Stimulated activated CD4-positive, alpha-beta T cell treated with anti-CD3 and anti-CD28 coated beads, Interleukin-12 subunit alpha, Interleukin-12 subunit beta, amount 100 ng/mL, for 24 hours (primary cell): ENCODE measurements around the gene ADPRHL1.
"Not testable (repeated sequence)": the region's sequence is repeated elsewhere in the genome, so short reads cannot be mapped to it uniquely, and the experiment has no call there.

Source experiments
- DNase-seq, 2 experiments: peaks; one replicate each; pipeline ENCODE4 v3.0.0-alpha.2; 2020; ENCODE audit warnings: low read depth in 2 of 2

Gene ADPRHL1

GRCh38 chr13:113371061-113371460 lies 82.2 kb downstream of the ADPRHL1 start:
- no peak for DNase-seq

DNA sequence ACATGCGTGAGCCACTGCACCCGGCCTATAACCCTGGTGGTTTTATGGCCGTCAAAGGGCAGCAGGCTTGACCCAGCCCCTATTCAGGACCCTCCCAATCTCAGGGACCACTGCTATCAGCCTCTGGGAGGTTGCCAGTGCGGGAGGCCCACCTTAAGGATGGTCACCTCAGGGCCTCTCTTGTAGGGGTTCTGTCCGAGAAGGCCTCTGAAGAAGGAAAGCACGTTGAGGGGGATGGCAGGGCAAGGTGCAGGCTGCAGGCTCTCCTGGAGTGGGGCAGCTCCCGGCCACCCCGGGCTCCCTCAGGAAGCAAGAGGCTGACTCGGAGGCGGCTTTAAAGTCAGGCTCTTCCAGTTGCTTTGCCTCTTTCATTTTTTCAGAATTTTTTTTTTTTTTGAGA lies 83.4 kb downstream of the ADPRHL1 start:
- no peak for DNase-seq

DNA sequence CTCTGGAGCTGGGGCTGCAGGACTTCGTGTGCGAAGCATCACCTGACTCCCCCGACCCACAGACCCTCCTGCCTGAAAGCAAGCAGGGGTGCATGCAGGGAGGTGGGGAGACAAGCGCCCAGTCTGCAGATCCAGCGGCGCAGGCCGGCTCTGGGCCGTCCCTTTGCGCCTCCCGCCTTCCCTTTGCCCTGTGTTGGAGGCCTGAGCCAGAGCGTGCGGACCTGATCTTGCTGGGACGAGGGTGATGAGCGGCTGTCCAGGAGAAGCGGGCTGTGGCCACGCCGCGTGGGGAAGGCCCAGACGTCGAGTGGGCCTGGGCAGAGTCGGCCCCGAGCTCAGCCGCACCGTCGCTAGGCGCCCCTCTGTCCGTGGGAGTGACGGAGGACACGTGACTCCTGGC lies 84.1 kb downstream of the ADPRHL1 start:
- no peak for DNase-seq

DNA sequence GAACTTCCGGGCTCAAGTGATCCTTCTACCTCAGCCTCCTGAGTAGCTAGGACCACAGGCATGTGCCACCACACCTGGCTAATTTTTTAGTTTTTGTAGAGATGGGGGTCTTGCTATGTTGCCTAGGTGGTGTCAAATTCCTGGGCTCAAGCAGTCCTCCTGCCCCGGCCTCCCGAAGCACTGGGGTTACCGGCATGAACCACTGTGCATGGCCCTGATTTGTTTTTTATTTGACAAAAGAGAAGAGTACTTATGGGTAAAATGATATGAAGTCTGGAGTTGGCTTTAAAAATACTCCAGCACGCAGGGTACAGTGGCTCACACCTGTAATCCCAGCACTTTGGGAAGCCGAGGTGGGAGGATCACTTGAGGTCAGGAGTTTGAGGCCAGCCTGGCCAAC lies 84.9 kb downstream of the ADPRHL1 start:
- not testable (repeated sequence) for DNase-seq

DNA sequence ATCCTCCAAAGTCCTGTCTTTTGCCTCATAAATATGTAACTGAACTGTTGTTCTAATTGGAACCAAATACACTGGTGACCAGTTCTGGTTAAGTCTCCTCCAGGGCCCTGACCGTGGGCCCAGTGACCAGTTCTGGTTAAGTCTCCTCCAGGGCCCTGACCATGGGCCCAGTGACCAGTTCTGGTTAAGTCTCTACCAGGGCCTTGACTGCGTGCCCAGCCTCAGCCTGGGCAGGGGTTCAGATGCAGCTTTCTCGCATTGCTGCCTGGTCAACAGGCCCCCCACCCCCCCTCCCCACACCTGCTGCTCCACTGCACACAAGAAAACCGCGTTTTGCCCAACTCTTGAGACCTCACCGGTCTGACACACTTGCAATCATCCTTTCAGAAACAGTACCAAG lies 85.5 kb downstream of the ADPRHL1 start:
- no peak for DNase-seq

DNA sequence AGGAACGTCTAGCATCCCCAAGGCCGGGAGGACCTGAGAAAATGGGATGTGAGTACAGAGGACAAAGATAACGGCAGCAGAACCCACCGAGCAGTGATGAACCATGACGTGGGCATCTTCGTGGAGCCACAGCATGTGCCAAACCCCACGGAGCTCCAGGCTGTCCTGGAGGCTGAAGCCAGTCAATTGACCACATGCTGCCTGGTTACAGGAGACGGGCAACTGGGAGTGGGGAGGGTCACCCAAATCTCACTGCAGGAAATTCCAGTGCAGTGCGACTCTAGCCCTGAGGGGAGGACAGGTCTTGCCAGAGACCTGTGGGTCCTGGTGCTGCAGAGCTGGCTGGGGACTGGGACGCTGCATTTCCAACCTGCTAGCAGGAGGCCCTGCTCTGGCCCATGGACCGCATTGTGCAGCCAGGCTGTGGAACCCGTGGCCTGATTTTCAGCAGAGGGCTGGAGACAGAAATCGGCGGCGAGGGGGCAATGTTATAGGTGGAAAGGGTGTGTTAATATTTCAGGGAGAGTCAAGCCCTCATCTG lies 86.2 kb downstream of the ADPRHL1 start:
- no peak for DNase-seq

- DNase-seq, result no peak
Observed at GRCh38 chr13:113365971-113366588, 87.2 kb downstream of the ADPRHL1 start.

DNA sequence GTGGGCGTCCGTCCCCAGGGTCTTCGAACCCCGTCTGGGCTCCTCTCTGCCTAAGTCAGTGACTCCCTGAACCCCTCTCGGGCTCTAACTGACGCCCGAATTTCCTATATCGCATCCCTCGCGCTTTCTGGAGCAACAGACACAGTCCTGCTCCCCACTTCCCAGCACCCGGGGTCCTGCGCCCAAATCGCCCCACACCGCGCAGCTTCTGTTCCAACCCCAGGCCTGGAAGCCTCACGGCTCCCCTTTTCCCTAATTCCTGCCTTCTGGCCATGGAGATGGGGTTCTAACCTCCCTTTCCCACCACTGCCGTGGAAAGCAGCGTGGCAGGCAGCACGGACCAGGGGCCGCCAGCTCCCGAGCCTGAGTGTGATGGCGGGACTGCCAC lies 87.7 kb downstream of the ADPRHL1 start:
- no peak for DNase-seq

DNA sequence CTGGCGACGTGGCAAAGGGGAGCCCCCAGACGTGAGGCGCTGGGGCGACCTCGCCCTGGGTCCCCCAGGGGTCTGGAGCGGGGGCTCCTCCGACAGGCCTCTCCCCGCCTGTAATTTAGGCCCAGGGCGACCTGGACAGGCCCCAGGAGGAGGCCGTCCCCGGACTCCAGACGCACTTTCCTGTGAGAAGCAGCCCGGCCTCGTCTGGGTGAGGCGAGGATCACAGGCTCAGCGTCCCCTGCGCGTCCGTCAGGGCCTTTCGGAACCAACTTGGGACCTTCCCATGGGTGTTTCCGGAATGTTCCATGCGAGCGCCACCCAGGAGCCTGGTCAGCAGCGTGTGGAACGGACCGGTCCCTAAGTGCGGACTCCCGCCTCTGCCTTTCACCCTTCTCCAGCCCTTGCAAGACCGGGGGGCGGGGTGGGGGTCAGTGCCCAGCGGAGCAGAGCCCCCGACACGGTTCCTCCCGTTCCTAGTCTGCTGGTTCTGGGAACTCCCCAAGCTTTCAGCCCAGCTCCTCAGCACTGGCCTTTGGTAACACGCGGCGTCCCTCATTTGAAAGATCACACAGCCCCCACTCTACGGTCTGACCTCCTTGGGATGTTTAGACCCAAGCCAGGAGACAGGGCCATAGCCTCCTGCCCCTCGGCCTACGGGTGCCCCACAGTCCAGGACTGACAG lies 88.2 kb downstream of the ADPRHL1 start:
- DNase-seq, result no peak

DNA sequence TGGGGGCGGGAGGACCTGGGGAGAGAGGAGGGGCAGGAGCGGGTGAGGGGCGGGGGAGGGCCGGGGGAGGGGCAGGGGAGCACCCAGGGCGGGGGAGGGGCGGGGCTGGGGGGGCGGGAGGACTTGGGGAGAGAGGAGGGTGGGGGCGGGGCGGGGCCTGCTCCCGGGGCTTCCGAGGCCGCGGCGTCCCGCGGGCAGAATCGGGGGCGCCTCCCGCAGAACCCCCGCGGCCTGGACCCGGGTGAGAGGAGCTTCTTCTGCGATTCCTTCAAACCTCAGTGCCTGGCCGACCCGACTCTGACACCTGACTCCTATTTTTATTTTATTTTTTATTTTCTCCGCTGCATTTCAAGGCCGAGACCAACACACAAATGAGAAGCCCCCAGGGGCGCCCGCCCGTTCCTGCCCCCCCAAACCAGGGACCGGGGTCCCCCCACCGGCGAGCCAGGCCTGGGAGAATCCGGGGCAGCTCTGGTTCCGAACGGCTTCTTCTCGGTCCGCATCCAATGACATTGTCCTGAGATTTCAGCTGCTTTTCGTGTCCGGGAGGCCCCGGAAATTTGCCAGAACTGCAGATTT lies 88.9 kb downstream of the ADPRHL1 start:
- no peak for DNase-seq

DNA sequence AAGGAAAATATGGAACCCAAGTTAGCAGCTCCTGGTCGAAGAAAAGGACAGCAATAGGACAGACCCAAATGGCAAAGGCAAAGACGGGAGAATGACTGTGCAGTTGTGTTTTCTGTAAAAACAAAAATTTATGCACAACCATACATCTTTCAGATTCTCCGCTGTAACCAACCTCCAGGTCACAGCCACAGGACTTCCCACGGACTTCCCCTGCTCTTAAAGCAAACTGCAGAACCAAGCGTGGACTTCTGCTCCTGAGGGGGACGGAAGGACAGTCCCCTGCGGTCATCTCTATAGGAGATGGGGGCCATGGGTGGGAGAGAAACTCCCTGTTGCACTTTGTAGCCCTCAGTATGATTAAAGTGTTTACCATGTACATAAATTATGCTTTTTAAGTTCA lies 91.9 kb downstream of the ADPRHL1 start:
- no peak for DNase-seq

DNA sequence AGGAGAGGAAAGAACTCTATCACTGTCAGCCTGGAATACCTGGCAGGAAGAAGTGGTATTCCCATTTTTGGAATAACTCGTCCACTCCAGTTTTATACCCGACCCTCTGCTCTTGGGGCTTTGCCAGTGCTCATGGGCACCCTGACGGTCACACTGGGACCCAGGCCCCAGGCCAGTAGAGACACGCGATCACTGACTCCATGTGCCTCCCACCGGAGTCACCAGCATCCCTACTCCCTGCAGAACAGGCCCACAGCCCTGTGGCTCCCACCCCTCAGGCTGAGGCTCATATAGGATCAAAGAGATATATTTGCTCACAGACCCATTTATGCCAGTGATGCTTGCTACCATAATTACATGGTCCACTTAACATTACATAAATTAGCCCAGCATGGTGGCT lies 92.8 kb downstream of the ADPRHL1 start:
- DNase-seq, result no peak

DNA sequence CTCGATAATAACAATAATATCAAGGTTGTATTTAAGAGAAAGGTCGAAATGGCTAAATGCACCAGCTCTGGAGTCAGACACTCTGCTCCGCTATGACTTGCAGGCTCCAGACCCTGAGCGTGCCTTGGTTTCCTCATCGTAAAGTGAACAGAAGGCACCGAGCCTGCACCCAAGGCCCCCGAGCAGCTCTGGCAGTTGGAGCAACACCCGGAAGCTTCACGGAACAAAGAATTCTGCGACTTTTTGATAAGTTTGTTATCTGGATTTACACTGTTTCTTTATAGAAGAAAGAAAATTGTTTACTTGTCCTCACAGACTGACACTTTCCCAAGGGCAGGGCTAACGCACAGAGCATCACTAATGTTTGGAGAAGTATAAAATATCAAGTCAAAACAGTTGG lies 93.7 kb downstream of the ADPRHL1 start:
- DNase-seq, result no peak

GRCh38 chr13:113358653-113359190 lies 94.6 kb downstream of the ADPRHL1 start:
- DNase-seq, result no peak

DNA sequence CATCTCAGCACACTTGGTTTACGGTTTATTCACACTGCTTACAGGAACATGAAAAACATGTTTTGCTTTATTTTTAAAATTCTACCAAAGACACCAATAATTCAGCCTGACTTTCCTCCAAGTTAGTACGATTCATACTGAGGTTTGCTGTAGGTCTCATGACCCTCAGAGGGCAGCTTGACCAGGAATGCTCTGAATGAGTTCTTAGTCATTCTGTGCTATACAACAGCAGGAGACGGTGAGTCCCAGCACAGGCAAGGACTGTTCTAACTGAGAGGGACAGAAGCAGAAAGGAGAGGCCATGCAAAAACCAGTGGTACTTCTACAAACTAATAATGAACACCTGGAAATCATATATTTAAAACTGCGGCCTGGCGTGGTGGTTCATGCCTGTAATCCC lies 95.8 kb downstream of the ADPRHL1 start:
- no peak for DNase-seq

GRCh38 chr13:113356596-113356995 lies 96.7 kb downstream of the ADPRHL1 start:
- no peak for DNase-seq

DNA sequence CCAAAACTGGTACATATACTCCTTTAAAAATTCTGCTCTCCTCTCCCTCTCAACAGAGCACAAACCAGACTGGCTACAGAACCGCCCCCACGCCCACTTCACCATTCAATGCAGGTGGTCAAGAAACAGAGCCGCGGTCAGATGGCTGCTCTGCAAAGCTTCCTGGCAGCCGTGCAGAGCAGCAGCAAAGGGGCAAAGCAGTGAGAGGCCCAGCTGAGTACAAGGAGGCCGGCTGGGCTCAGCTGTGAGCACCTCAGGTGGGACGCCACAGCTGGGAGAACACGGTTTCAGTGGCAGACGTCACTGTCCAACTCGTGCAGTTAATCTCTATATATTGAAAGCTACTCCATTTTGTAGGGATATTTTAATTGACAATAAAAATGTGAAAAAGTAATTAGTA lies 97.7 kb downstream of the ADPRHL1 start:
- DNase-seq, result no peak

- no peak for DNase-seq
Observed at GRCh38 chr13:113354831-113355610, 98.3 kb downstream of the ADPRHL1 start.

GRCh38 chr13:113353254-113353653 lies 100.0 kb downstream of the ADPRHL1 start:
- DNase-seq, result no peak

- no peak for DNase-seq
Observed at GRCh38 chr13:113351514-113352026, 101.7 kb downstream of the ADPRHL1 start.

DNA sequence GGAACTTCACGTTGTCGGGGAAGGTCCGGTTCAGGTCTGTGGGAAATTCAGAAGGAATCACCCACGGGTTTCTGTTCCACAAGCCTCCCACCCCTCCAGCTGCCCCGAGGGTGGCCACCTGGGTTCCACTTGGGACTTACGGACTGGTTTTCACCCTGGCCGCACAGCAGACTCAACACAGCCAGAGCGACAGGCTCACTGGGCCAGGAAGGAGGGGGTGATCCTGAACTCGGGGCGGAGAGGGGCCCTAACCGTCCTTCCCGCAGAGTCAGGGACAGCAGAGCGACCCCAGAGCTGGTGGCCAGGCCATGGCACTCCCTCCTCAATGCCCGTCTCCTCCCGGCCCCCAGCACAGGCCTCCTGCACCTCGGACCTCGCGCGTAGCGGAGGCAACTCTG lies 102.4 kb downstream of the ADPRHL1 start:
- no peak for DNase-seq
